GM18520 (cell line): ENCODE data around the gene DLL4.

ENCODE experiments used
- ATAC-seq: cut with Tn5 transposase; IDR thresholded peaks from one replicate; pipeline ENCODE4 v1.9.1; 2021; ENCODE audit not compliant: unreplicated experiment

The DLL4 gene

GRCh38 chr15:40925863-40926658 lies 3.1 kb upstream of the DLL4 start:
- ATAC-seq = no peak

DNA sequence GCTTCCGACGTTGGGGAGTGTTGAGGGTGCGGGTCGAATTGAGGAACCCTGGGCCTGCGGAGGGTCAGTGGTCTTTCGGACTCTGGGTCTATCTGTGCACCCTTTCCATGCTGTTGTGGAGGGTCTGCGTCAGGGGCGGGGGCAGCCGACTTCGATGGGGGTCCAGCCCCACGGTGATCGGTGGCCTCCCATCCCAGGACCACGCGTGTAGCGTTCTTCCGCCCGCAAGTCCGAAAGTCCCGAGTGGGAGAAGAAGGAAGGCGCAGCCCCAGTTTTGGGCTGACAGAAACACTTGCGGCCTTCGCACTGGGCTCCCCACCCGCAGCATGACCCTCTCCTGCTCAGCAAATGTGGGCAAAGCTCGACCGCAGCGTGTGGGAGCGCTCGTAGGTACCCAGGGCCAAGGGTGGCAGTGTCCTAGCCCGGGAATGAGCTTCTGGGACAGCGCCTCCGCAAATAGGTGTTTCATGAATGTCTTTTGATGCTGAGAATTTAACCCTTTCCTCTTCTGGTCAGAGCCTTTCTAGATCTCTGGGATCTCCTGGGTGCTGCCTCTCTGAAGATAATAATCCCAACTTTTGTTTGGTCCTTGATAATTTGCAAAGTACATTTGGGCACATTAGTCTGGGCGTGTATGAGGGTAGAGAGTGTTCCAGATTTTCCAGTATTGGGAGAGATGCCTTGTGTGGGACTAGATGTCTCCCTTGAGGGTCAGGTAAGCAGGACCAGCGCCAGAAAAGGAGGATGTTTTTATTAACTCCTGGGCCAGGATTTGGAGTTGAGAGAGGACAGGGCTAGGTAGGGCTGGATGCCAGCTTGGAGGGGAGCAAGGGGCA lies 2.3 kb upstream of the DLL4 start:
- no peak for ATAC-seq

DNA sequence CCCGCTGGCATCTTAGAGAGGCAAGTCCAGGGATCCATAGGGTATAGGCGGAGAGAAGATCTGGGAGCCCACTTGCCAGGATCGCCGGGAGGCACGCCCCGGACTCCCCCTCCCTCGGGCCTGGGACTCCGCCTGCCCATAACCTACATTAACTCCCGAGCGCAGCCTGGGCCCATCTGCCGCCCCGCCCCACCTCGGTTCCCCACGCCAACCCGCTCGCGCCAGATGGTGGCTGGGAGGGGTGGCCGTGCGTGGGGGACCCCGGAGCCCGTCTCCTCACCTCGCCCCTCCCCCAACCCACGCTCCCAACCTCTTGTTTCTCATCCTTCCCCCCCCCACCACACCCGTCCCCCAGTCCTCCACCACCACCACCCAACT lies 1.7 kb upstream of the DLL4 start:
- no peak for ATAC-seq

DNA sequence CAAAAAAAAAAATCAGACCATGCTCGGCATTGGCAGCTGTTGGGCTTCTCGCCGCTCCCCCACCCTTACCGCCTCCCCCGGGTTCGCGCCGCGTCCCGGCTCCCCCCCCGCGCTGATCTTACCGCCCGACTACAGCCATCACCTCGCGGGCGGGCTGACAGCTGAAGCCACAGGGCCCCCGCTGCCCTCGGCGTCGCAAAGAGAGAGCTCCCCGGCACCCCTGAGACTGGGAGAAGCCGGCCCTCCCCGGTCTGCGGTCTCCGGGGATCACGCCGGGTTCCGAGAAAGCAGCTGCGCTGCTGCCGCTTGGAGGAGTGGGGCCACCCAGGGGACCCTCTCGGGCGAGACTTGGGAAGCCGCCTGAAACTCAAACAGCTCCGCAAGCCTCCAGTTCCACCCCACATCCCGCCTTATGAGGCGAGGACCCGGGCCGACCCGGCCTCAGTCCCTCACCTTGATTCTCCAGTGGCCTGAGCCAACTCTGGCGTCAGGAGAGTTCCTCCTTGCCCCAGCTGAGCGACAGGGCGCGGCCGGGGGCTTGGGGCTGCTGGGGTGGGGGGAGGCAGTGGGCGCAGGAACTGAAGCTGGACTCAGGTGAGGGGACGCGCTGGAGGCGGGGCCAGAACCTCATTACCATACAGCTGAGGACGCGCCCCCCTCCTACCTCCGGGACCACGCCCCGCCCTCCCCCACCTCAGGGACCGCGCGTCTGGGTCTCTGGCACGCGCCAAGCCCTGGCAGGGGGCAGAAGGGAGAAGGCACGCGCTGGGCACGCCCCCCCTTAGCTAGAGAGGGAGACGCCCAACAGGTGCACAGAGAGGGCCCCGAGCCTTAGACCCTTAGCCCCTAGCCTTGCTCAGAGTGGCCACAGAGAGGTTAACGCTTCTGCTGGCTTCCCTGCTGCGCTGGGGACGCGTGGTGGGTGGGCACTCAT lies 1.0 kb upstream of the DLL4 start:
- ATAC-seq = no peak

DNA sequence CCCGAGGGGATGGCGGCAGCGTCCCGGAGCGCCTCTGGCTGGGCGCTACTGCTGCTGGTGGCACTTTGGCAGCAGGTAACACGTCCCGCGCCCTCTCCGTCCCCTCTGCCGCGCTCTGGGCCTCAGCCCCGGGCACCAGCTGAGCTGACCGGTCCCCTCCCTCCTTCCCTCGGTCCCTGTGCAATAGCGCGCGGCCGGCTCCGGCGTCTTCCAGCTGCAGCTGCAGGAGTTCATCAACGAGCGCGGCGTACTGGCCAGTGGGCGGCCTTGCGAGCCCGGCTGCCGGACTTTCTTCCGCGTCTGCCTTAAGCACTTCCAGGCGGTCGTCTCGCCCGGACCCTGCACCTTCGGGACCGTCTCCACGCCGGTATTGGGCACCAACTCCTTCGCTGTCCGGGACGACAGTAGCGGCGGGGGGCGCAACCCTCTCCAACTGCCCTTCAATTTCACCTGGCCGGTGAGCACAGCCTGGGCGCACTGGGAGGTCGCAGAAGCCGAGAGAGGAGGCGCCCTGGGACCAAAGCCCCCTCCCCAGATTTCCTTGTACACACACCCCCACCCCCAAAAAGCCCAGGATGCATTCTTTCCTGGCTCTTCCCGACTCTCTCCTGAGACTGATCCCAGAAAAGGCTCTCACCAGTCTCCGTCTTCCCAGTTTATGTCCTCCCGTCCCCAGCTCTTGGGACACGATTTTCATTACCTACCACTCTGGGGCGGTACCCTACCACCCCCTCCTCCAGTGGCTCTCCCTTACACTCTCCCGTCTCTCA lies 705 bp downstream of the DLL4 start:
- ATAC-seq = no peak

DNA sequence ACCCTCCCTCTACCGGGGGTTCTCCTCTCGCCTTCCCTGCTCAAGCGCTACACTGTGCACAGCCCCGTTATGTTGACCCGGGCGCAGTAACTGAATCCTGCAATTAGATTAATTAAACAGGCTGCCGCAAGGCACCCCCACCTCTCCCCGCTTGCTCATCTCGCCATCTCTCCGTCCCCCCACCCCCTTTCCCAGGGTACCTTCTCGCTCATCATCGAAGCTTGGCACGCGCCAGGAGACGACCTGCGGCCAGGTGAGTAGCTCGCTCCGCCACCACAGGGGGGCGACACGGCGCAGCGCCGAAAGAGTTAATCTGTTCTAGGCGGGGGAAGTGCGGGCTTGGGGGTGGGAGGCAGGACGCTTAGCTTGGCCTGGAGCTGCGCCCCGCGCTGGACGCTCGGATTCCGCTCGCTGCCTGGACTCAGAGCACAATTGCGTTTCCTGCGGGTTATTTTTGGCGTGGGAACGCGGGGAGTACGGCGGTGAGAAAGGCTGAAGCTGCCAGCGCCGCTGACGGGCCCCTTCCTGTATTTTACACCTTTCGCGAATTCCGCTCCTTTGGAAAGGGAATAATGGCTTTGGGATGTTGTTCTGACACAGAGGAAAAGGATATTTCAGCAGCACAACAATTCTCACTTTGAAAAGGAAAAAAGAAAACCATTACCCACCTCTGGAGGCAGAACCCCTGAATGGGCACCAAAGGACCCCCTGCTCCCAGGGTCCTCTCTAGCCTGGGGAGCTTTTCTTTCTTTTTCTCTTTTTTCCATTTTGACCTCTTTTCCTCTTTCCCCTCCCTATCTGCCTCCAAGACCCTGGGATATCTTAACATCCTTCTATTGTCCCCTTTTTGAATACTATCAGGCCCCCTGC lies 1.5 kb downstream of the DLL4 start:
- ATAC-seq = no peak

DNA sequence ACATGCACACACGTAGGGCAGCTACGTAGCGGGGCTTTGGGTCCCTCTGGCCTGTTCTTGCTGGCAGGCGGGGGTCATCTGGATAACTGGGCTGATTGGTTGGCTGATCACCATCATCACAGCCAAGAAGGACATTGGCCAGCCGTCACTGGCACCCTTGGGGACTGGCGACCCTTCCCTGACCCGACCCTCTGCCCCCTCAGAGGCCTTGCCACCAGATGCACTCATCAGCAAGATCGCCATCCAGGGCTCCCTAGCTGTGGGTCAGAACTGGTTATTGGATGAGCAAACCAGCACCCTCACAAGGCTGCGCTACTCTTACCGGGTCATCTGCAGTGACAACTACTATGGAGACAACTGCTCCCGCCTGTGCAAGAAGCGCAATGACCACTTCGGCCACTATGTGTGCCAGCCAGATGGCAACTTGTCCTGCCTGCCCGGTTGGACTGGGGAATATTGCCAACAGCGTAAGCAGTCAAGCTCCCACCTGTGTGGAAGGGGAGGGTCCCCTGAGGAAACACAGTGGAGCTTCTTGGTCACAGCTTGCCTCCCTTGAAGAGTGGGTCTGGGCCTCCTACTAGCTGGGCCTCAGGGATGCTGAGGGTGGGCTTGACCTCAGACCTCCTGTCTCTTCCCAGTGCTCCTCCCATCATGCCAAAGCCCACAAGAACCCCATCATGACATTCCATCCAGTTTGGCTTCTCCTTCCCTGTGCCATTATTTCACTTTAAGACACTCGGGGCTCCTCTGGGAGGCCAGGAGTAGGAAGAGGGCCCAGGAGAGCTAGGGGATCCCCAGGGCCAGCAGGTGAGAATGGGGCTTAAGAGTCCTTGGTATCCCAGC lies 2.4 kb downstream of the DLL4 start:
- ATAC-seq = no peak

DNA sequence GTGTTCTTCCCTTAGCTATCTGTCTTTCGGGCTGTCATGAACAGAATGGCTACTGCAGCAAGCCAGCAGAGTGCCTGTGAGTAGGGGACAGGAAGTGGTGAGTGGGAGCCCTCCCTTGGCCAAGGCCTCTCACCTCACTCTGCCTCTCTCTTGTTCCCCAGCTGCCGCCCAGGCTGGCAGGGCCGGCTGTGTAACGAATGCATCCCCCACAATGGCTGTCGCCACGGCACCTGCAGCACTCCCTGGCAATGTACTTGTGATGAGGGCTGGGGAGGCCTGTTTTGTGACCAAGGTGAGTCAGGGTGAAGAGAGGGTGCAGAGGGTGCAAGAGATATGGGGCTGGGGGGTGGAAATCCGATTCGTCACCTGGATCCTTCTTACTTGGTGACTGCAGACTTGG lies 3.0 kb downstream of the DLL4 start:
- ATAC-seq = no peak

GRCh38 chr15:40932649-40933516 lies 3.7 kb downstream of the DLL4 start:
- ATAC-seq = no peak

GRCh38 chr15:40933517-40933902 lies 4.4 kb downstream of the DLL4 start:
- ATAC-seq = no peak

DNA sequence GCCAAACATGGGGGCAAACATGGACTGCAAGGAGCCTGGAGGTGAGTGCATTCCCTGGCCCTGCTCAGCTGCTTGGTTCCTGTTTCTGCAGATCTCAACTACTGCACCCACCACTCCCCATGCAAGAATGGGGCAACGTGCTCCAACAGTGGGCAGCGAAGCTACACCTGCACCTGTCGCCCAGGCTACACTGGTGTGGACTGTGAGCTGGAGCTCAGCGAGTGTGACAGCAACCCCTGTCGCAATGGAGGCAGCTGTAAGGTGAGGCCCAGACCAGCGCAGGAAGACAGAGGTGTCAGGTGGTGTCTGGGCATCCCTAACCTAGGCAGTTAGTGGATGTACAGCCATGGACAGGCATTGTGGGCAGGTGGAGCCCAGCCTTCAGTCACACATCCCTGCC lies 5.3 kb downstream of the DLL4 start:
- ATAC-seq = no peak

DNA sequence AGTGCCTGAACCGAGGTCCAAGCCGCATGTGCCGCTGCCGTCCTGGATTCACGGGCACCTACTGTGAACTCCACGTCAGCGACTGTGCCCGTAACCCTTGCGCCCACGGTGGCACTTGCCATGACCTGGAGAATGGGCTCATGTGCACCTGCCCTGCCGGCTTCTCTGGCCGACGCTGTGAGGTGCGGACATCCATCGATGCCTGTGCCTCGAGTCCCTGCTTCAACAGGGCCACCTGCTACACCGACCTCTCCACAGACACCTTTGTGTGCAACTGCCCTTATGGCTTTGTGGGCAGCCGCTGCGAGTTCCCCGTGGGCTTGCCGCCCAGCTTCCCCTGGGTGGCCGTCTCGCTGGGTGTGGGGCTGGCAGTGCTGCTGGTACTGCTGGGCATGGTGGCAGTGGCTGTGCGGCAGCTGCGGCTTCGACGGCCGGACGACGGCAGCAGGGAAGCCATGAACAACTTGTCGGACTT lies 7.1 kb downstream of the DLL4 start:
- ATAC-seq = no peak

- no peak for ATAC-seq
These were observed 7.8 kb downstream of the DLL4 start for GRCh38 chr15:40936709-40937666.

DNA sequence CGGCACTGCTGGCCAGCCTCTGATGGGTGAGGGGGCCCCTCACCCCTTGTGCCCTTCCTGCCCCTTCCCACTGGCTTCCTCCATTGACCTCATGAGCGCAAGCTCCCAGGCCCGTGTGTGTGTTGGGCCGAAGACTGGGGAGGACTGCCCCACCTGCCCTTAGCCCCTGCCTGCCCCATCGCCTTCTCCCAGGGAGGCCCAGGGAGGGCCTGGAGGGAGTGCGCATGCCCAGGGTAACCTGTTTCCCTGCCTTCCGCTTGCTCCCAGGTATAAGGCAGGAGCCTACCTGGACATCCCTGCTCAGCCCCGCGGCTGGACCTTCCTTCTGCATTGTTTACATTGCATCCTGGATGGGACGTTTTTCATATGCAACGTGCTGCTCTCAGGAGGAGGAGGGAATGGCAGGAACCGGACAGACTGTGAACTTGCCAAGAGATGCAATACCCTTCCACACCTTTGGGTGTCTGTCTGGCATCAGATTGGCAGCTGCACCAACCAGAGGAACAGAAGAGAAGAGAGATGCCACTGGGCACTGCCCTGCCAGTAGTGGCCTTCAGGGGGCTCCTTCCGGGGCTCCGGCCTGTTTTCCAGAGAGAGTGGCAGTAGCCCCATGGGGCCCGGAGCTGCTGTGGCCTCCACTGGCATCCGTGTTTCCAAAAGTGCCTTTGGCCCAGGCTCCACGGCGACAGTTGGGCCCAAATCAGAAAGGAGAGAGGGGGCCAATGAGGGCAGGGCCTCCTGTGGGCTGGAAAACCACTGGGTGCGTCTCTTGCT lies 8.8 kb downstream of the DLL4 start:
- ATAC-seq = no peak

DNA sequence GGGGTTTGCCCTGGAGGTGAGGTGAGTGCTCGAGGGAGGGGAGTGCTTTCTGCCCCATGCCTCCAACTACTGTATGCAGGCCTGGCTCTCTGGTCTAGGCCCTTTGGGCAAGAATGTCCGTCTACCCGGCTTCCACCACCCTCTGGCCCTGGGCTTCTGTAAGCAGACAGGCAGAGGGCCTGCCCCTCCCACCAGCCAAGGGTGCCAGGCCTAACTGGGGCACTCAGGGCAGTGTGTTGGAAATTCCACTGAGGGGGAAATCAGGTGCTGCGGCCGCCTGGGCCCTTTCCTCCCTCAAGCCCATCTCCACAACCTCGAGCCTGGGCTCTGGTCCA lies 9.4 kb downstream of the DLL4 start:
- ATAC-seq = no peak

- ATAC-seq = no peak
These were observed 11.2 kb downstream of the DLL4 start for GRCh38 chr15:40940296-40940801.
